Liver (tissue), 9 donors: ENCODE measurements around the gene TOMM5. TPM values are rescaled to one million over a fixed set of nuclear protein-coding genes. Genes with fewer than 3 reads are reported as not detected.

Experiments
- DNase-seq: peaks from one replicate; pipeline ENCODE4 v3.0.0-alpha.2; 2017; ENCODE audit warnings: low spot score
- H3K27ac ChIP-seq, 2 donors: one replicate each; pipeline ENCODE4 v1.7.0; 2013; ENCODE audit warnings: inconsistent platforms in 2 of 2, low read length in 2 of 2, control low read depth in 1 of 2, low read depth in 1 of 2, mild to moderate bottlenecking in 1 of 2
- H3K27me3 ChIP-seq, 4 donors: one replicate each; pipeline versions ENCODE4 v1.6.1 to v1.7.0; 2013; ENCODE audit warnings: low read length in 3 of 4, inconsistent platforms in 1 of 4, mild to moderate bottlenecking in 1 of 4, moderate library complexity in 1 of 4; ENCODE audit not compliant: control insufficient read depth in 4 of 4, insufficient read depth in 4 of 4
- H3K36me3 ChIP-seq, 4 donors: one replicate each; pipeline versions ENCODE4 v1.6.1 to v1.7.0; 2013; ENCODE audit warnings: low read length in 3 of 4, mild to moderate bottlenecking in 3 of 4, low read depth in 1 of 4, moderate library complexity in 1 of 4; ENCODE audit not compliant: control insufficient read depth in 4 of 4, insufficient read depth in 3 of 4
- H3K4me1 ChIP-seq, 4 donors: one replicate each; pipeline versions ENCODE4 v1.6.1 to v1.7.0; 2013; ENCODE audit warnings: low read length in 3 of 4, mild to moderate bottlenecking in 3 of 4, moderate library complexity in 1 of 4; ENCODE audit not compliant: control insufficient read depth in 4 of 4, insufficient read depth in 4 of 4
- H3K4me3 ChIP-seq, 3 donors: one replicate each; pipeline versions ENCODE4 v1.6.1 to v1.7.0; 2013; ENCODE audit warnings: low read length in 3 of 3, control low read depth in 1 of 3, low read depth in 1 of 3, mild to moderate bottlenecking in 1 of 3
- H3K9ac ChIP-seq, 2 donors: one replicate each; pipeline ENCODE4 v1.7.0; 2013; ENCODE audit warnings: low read length in 2 of 2, mild to moderate bottlenecking in 2 of 2, moderate library complexity in 2 of 2, control low read depth in 1 of 2, low read depth in 1 of 2
- H3K9me3 ChIP-seq, 4 donors: one replicate each; pipeline versions ENCODE4 v1.6.1 to v1.7.0; 2013; ENCODE audit warnings: low read length in 3 of 4; ENCODE audit not compliant: control insufficient read depth in 4 of 4
- EGR1 ChIP-seq, 2 donors: IDR thresholded peaks; 2 replicates each; pipeline ENCODE4 v1.6.1; 2016 to 2018; ENCODE audit warnings: antibody characterized with exemption in 2 of 2, low read depth in 2 of 2
- FOXA2 ChIP-seq: IDR thresholded peaks from 2 replicates; pipeline ENCODE4 v1.6.1; 2016; ENCODE audit warnings: antibody characterized with exemption
- GABPA ChIP-seq, 2 donors: IDR thresholded peaks in 1 of 2; conservative IDR thresholded peaks in 1 of 2; 2 replicates each; pipeline ENCODE4 v1.6.1; 2016; ENCODE audit warnings: antibody characterized with exemption in 2 of 2, mild to moderate bottlenecking in 1 of 2, moderate library complexity in 1 of 2
- HNF4A ChIP-seq, 2 donors: conservative IDR thresholded peaks; 2 replicates each; pipeline ENCODE4 v1.6.1; 2016; ENCODE audit warnings: antibody characterized with exemption in 2 of 2, mild to moderate bottlenecking in 2 of 2
- HNF4G ChIP-seq: IDR thresholded peaks from 2 replicates; pipeline ENCODE4 v1.6.1; 2016; ENCODE audit warnings: antibody characterized with exemption
- JUND ChIP-seq, 2 donors: IDR thresholded peaks; 2 replicates each; pipeline ENCODE4 v1.6.1; 2016; ENCODE audit warnings: antibody characterized with exemption in 2 of 2
- RAD21 ChIP-seq, 2 donors: IDR thresholded peaks; 2 replicates each; pipeline ENCODE4 v1.6.1; 2016; ENCODE audit warnings: antibody characterized with exemption in 2 of 2, mild to moderate bottlenecking in 2 of 2
- SP1 ChIP-seq: IDR thresholded peaks from 2 replicates; pipeline ENCODE4 v1.6.1; 2018; ENCODE audit warnings: antibody characterized with exemption, mild to moderate bottlenecking
- TAF1 ChIP-seq: conservative IDR thresholded peaks from 2 replicates; pipeline ENCODE4 v1.6.1; 2016; ENCODE audit warnings: antibody characterized with exemption, mild to moderate bottlenecking
- YY1 ChIP-seq: IDR thresholded peaks from 2 replicates; pipeline ENCODE4 v1.6.1; 2016; ENCODE audit warnings: antibody characterized with exemption, mild to moderate bottlenecking
- WGBS: extraction: QIAGEN DNeasy Blood & Tissue Kit; methylation state at CpG from one replicate; pipeline ENCODE4 v1.1.7; 2013; 5-methylcytosine and 5-hydroxymethylcytosine counted together
- polyA plus RNA-seq, 2 donors: library from polyadenylated mRNA; stranded (reverse) in 1 of 2; unstranded in 1 of 2; fragments of 200-250 nt in 1 of 2; fragments of >200 nt in 1 of 2; fragmentation: Nextera tagmentation in 1 of 2; extraction: Ambion mirVana in 1 of 2; gene quantifications; one replicate each; pipeline versions ENCODE4 v1.2.1 to v1.2.3, GENCODE V29; 2013 to 2015
- total RNA-seq, 2 donors: library from RNA; depleted of rRNA; stranded (reverse); fragments of >200 nt; gene quantifications; one replicate each; pipeline ENCODE4 v1.2.3, GENCODE V29; 2014
- TF ChIP-seq, protein P1 (sequence below): fragments of 150-350 bp; IDR thresholded peaks from 2 replicates; pipeline ENCODE4 v1.5.1; 2017; ENCODE audit warnings: improper control_type of control experiment, low read depth, low read length; ENCODE audit not compliant: missing input control
- TF ChIP-seq, protein P2 (sequence below): IDR thresholded peaks from 2 replicates; pipeline ENCODE4 v1.6.1; 2016; ENCODE audit warnings: antibody characterized with exemption
- TF ChIP-seq, protein P3 (sequence below): IDR thresholded peaks from 2 replicates; pipeline ENCODE4 v1.6.1; 2016; ENCODE audit warnings: antibody characterized with exemption
- TF ChIP-seq, protein P4 (sequence below): IDR thresholded peaks from 2 replicates; pipeline ENCODE4 v1.6.1; 2016; ENCODE audit warnings: antibody characterized with exemption, mild to moderate bottlenecking
- TF ChIP-seq, protein P5 (sequence below): IDR thresholded peaks from 2 replicates; pipeline ENCODE4 v1.6.1; 2016; ENCODE audit warnings: antibody characterized with exemption
- donor health status: healthy.
- donor health status: healthy.
- donor health status: healthy.
- donor health status: healthy.
- donor health status: healthy.

The TOMM5 gene
- total and polyA plus RNA-seq, 4 donors, result 43.0 to 107 (median 71.9) TPM

DNA sequence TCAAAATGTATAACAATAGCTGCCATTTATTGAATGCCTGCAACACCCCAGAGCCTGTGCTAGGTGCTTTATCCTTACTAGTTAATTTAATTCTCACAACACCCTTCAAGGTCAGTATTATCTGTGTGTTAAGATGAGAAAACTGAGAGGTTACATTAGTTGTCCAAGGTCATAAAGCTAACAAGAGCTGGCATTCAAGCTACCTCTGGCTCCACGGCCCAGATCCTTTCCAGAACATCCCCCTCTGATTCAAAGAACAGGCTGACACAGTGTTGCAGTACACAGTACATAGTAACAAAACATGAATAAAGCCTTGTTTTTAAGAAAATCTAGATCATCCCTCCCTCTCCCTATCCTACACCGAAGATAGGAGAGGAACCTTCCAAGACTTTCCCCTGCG is 48.9 kb upstream of the TOMM5 start:
- H3K9me3 ChIP-seq, result no peaks in the 10 kb centered on the region
- DNase-seq, result no peak
- 89% methylated on average over 3 of the region's 3 CpGs for WGBS
- H3K9ac ChIP-seq, result no peak overlapping the region
- H3K4me1 ChIP-seq, result no peaks in the 10 kb centered on the region
- H3K27me3 ChIP-seq, result no peaks in the 10 kb centered on the region
- TF ChIP-seq, protein P1, sequence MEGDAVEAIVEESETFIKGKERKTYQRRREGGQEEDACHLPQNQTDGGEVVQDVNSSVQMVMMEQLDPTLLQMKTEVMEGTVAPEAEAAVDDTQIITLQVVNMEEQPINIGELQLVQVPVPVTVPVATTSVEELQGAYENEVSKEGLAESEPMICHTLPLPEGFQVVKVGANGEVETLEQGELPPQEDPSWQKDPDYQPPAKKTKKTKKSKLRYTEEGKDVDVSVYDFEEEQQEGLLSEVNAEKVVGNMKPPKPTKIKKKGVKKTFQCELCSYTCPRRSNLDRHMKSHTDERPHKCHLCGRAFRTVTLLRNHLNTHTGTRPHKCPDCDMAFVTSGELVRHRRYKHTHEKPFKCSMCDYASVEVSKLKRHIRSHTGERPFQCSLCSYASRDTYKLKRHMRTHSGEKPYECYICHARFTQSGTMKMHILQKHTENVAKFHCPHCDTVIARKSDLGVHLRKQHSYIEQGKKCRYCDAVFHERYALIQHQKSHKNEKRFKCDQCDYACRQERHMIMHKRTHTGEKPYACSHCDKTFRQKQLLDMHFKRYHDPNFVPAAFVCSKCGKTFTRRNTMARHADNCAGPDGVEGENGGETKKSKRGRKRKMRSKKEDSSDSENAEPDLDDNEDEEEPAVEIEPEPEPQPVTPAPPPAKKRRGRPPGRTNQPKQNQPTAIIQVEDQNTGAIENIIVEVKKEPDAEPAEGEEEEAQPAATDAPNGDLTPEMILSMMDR, result no peak
- TF ChIP-seq SP1 (no peak), JUND (IDR thresholded peaks at IDR 0.05) (no peak)
- no peak overlapping the region for H3K4me3 ChIP-seq
- H3K36me3 ChIP-seq, result no peaks in the 10 kb centered on the region
- H3K27ac ChIP-seq, result no peak overlapping the region

DNA sequence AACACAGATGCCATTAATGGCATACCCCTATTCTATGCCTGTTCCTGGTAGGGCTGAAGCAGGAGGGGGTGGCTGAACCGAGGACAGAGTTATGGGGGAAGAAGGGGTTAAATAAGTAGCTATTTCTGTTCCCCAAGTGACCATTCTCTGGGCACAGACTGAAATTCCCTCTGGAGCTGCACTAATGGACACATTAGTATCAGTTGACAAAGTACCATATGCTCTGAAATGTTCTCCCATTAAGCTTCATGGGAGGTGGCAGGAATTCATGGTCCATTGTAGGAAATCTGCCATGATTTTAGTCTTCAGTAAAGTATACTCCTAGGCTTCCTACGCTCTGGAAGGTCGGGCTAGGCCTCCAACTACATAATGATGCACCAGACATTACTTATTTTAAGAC is 47.8 kb upstream of the TOMM5 start:
- Histone ChIP-seq H3K9ac (no peak overlapping the region), H3K4me3 (no peak overlapping the region), H3K4me1 (no peaks in the 10 kb centered on the region), H3K9me3 (no peaks in the 10 kb centered on the region), H3K36me3 (no peaks in the 10 kb centered on the region), H3K27ac (no peak overlapping the region), H3K27me3 (no peaks in the 10 kb centered on the region)
- DNase-seq, result no peak
- TF ChIP-seq, protein P2, sequence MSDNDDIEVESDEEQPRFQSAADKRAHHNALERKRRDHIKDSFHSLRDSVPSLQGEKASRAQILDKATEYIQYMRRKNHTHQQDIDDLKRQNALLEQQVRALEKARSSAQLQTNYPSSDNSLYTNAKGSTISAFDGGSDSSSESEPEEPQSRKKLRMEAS, result no peak
- no peak for TF ChIP-seq GABPA (IDR thresholded peaks at IDR 0.05 in 1 of 2, conservative IDR thresholded peaks at IDR 0.05 in 1 of 2)
- TF ChIP-seq, protein P3, sequence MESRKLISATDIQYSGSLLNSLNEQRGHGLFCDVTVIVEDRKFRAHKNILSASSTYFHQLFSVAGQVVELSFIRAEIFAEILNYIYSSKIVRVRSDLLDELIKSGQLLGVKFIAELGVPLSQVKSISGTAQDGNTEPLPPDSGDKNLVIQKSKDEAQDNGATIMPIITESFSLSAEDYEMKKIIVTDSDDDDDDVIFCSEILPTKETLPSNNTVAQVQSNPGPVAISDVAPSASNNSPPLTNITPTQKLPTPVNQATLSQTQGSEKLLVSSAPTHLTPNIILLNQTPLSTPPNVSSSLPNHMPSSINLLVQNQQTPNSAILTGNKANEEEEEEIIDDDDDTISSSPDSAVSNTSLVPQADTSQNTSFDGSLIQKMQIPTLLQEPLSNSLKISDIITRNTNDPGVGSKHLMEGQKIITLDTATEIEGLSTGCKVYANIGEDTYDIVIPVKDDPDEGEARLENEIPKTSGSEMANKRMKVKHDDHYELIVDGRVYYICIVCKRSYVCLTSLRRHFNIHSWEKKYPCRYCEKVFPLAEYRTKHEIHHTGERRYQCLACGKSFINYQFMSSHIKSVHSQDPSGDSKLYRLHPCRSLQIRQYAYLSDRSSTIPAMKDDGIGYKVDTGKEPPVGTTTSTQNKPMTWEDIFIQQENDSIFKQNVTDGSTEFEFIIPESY, result no peak
- WGBS, result 70% methylated on average over 3 of the region's 3 CpGs

DNA sequence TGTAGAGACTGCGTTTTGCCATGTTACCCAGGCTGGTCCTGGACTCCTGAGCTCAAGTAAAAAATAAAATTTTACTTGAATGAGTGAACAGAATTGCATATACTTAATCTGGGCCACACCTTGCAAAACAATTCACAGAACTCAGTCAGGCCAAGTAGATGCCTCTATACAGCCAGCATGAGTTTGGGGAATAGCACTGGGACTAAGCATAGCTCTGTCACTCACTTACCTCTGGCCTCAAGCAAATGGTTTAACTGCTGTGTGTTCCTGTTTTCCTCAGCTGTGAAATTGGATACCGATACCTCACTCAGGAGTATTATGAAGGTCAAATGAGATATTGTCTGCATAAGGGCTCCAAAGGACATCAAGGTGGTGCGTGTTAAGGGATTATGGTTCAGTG is 47.4 kb upstream of the TOMM5 start:
- no peaks in the 10 kb centered on the region for H3K36me3 ChIP-seq
- WGBS, result 87% methylated on average over 3 of the region's 3 CpGs
- H3K27me3 ChIP-seq, result no peaks in the 10 kb centered on the region
- no peak for DNase-seq
- H3K9me3 ChIP-seq, result no peaks in the 10 kb centered on the region
- no peaks in the 10 kb centered on the region for H3K4me1 ChIP-seq
- no peak overlapping the region for H3K27ac ChIP-seq
- H3K9ac ChIP-seq, result no peak overlapping the region
- no peak for TF ChIP-seq FOXA2
- no peak for TF ChIP-seq JUND (IDR thresholded peaks at IDR 0.05)
- TF ChIP-seq HNF4A (conservative IDR thresholded peaks at IDR 0.05), result no peak
- TF ChIP-seq YY1, result no peak
- no peak for TF ChIP-seq EGR1 (IDR thresholded peaks at IDR 0.05; ENCODE audit: low read depth in 2 of 2)
- TF ChIP-seq, protein P1, result no peak
- TF ChIP-seq HNF4G, result no peak
- no peak for TF ChIP-seq SP1
- no peak for TF ChIP-seq TAF1
- TF ChIP-seq, protein P4, sequence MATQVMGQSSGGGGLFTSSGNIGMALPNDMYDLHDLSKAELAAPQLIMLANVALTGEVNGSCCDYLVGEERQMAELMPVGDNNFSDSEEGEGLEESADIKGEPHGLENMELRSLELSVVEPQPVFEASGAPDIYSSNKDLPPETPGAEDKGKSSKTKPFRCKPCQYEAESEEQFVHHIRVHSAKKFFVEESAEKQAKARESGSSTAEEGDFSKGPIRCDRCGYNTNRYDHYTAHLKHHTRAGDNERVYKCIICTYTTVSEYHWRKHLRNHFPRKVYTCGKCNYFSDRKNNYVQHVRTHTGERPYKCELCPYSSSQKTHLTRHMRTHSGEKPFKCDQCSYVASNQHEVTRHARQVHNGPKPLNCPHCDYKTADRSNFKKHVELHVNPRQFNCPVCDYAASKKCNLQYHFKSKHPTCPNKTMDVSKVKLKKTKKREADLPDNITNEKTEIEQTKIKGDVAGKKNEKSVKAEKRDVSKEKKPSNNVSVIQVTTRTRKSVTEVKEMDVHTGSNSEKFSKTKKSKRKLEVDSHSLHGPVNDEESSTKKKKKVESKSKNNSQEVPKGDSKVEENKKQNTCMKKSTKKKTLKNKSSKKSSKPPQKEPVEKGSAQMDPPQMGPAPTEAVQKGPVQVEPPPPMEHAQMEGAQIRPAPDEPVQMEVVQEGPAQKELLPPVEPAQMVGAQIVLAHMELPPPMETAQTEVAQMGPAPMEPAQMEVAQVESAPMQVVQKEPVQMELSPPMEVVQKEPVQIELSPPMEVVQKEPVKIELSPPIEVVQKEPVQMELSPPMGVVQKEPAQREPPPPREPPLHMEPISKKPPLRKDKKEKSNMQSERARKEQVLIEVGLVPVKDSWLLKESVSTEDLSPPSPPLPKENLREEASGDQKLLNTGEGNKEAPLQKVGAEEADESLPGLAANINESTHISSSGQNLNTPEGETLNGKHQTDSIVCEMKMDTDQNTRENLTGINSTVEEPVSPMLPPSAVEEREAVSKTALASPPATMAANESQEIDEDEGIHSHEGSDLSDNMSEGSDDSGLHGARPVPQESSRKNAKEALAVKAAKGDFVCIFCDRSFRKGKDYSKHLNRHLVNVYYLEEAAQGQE, result no peak
- TF ChIP-seq, protein P5, sequence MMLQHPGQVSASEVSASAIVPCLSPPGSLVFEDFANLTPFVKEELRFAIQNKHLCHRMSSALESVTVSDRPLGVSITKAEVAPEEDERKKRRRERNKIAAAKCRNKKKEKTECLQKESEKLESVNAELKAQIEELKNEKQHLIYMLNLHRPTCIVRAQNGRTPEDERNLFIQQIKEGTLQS, result no peak
- TF ChIP-seq RAD21 (IDR thresholded peaks at IDR 0.05), result no peak
- no peak overlapping the region for H3K4me3 ChIP-seq
